ENCODE measurements around the gene RNASE4.

The RNASE4 gene

GRCh38 chr14:20683125-20683890, 1.1 kb upstream of the RNASE4 start:
- Histone ChIP-seq H3K4me2 (ENCODE audit: insufficient read depth, low read length, poor library complexity, severe bottlenecking) (peak overlapping the region; percentile 54), H3K18ac (ENCODE audit: low read length) (peak overlapping the region; percentile 100), H3K4me3 (ENCODE audit: low read length in 2 of 2) (peak overlapping the region; percentile 88 to 91), H3K79me1 (ENCODE audit: low read depth, low read length) (no peaks in the 10 kb centered on the region), H3K36me3 (replicated peaks in 1 of 2; ENCODE audit: control insufficient read depth in 2 of 2, insufficient read depth in 2 of 2, low read length in 2 of 2) (no peaks in the 10 kb centered on the region), H2AFZ (ENCODE audit: low read length) (peak overlapping the region; percentile 98), H3K27ac (replicated peaks; ENCODE audit: low read length) (peak overlapping the region; percentile 87), H3K9ac (ENCODE audit: low read depth, low read length, poor library complexity) (peak overlapping the region; percentile 13), H4K91ac (ENCODE audit: low read depth, low read length, poor library complexity) (no peak overlapping the region), H2BK120ac (ENCODE audit: low read depth, low read length) (no peak overlapping the region), H4K8ac (ENCODE audit: low read depth, low read length) (no peak overlapping the region), H2BK5ac (ENCODE audit: low read length) (no peak overlapping the region), H3K9me3 (replicated peaks in 1 of 2; ENCODE audit: control insufficient read depth in 2 of 2, insufficient read depth in 1 of 2, low read depth in 1 of 2, low read length in 2 of 2) (no peaks in the 10 kb centered on the region), H2BK12ac (ENCODE audit: low read length) (no peak overlapping the region), H2BK15ac (ENCODE audit: low read length) (no peak overlapping the region), H2AK5ac (ENCODE audit: low read depth, low read length) (no peak overlapping the region), H3K4me1 (ENCODE audit: control insufficient read depth in 2 of 2, insufficient read depth in 1 of 2, low read depth in 1 of 2, low read length in 2 of 2) (peaks cover 3 to 4% of the 10 kb centered on the region in 2 donors), H3K23ac (ENCODE audit: low read depth, low read length, poor library complexity) (no peak overlapping the region), H3K4ac (ENCODE audit: low read length) (no peak overlapping the region), H3K27me3 (ENCODE audit: control insufficient read depth in 3 of 3, insufficient read depth in 3 of 3, low read depth in 1 of 3, low read length in 3 of 3) (peaks cover 0 to 3% (median 0%) of the 10 kb centered on the region in 3 experiments), H3K14ac (ENCODE audit: low read length) (no peak overlapping the region)
- peak; percentile 89 for DNase-seq (ENCODE audit: low spot score)
- no CpG with 5 or more reads among the region's 38 CpGs for WGBS, 2 donors (ENCODE audit: extremely low coverage in 2 of 2, insufficient read length in 2 of 2, insufficient replicate concordance in 1 of 2)

GRCh38 chr14:20684662-20685456, 499 bp downstream of the RNASE4 start:
- Histone ChIP-seq H3K14ac (ENCODE audit: low read length) (peak overlapping the region; percentile 41), H3K23ac (ENCODE audit: low read depth, low read length, poor library complexity) (no peak overlapping the region), H3K4ac (ENCODE audit: low read length) (no peak overlapping the region), H3K9me3 (replicated peaks in 1 of 2; ENCODE audit: control insufficient read depth in 2 of 2, insufficient read depth in 1 of 2, low read depth in 1 of 2, low read length in 2 of 2) (no peaks in the 10 kb centered on the region), H2BK15ac (ENCODE audit: low read length) (no peak overlapping the region), H3K27ac (replicated peaks; ENCODE audit: low read length) (no peak overlapping the region), H4K8ac (ENCODE audit: low read depth, low read length) (no peak overlapping the region), H2AFZ (ENCODE audit: low read length) (peak overlapping the region; percentile 96), H2BK5ac (ENCODE audit: low read length) (no peak overlapping the region), H3K4me2 (ENCODE audit: insufficient read depth, low read length, poor library complexity, severe bottlenecking) (peak overlapping the region; percentile 78), H3K79me1 (ENCODE audit: low read depth, low read length) (no peaks in the 10 kb centered on the region), H3K36me3 (replicated peaks in 1 of 2; ENCODE audit: control insufficient read depth in 2 of 2, insufficient read depth in 2 of 2, low read length in 2 of 2) (no peaks in the 10 kb centered on the region), H3K4me1 (ENCODE audit: control insufficient read depth in 2 of 2, insufficient read depth in 1 of 2, low read depth in 1 of 2, low read length in 2 of 2) (peaks cover 3 to 4% of the 10 kb centered on the region in 2 donors), H3K27me3 (ENCODE audit: control insufficient read depth in 3 of 3, insufficient read depth in 3 of 3, low read depth in 1 of 3, low read length in 3 of 3) (peaks cover 0 to 3% (median 0%) of the 10 kb centered on the region in 3 experiments), H2BK12ac (ENCODE audit: low read length) (no peak overlapping the region), H3K18ac (ENCODE audit: low read length) (peak overlapping the region; percentile 21), H4K91ac (ENCODE audit: low read depth, low read length, poor library complexity) (no peak overlapping the region), H3K9ac (ENCODE audit: low read depth, low read length, poor library complexity) (peak overlapping the region; percentile 87), H2AK5ac (ENCODE audit: low read depth, low read length) (no peak overlapping the region), H2BK120ac (ENCODE audit: low read depth, low read length) (no peak overlapping the region), H3K4me3 (ENCODE audit: low read length in 2 of 2) (peak overlapping the region; percentile 88)
- DNase-seq (ENCODE audit: low spot score), result no peak
- no CpG with 5 or more reads among the region's 22 CpGs for WGBS, 2 donors (ENCODE audit: extremely low coverage in 2 of 2, insufficient read length in 2 of 2, insufficient replicate concordance in 1 of 2)

- Histone ChIP-seq H3K27ac (replicated peaks; ENCODE audit: low read length) (no peak overlapping the region), H2BK5ac (ENCODE audit: low read length) (no peak overlapping the region), H4K91ac (ENCODE audit: low read depth, low read length, poor library complexity) (no peak overlapping the region), H2BK15ac (ENCODE audit: low read length) (no peak overlapping the region), H2AFZ (ENCODE audit: low read length) (no peak overlapping the region), H2BK120ac (ENCODE audit: low read depth, low read length) (no peak overlapping the region), H3K9me3 (replicated peaks in 1 of 2; ENCODE audit: control insufficient read depth in 2 of 2, insufficient read depth in 1 of 2, low read depth in 1 of 2, low read length in 2 of 2) (no peaks in the 10 kb centered on the region), H3K4me3 (ENCODE audit: low read length in 2 of 2) (no peak overlapping the region), H3K4ac (ENCODE audit: low read length) (no peak overlapping the region), H3K9ac (ENCODE audit: low read depth, low read length, poor library complexity) (no peak overlapping the region), H3K79me1 (ENCODE audit: low read depth, low read length) (no peaks in the 10 kb centered on the region), H2AK5ac (ENCODE audit: low read depth, low read length) (no peak overlapping the region), H3K4me2 (ENCODE audit: insufficient read depth, low read length, poor library complexity, severe bottlenecking) (no peak overlapping the region), H3K27me3 (ENCODE audit: control insufficient read depth in 3 of 3, insufficient read depth in 3 of 3, low read depth in 1 of 3, low read length in 3 of 3) (peaks cover 0 to 3% (median 0%) of the 10 kb centered on the region in 3 experiments), H3K4me1 (ENCODE audit: control insufficient read depth in 2 of 2, insufficient read depth in 1 of 2, low read depth in 1 of 2, low read length in 2 of 2) (peaks cover 0 to 2% of the 10 kb centered on the region in 2 donors), H3K18ac (ENCODE audit: low read length) (no peak overlapping the region), H2BK12ac (ENCODE audit: low read length) (no peak overlapping the region), H3K14ac (ENCODE audit: low read length) (no peak overlapping the region), H3K36me3 (replicated peaks in 1 of 2; ENCODE audit: control insufficient read depth in 2 of 2, insufficient read depth in 2 of 2, low read length in 2 of 2) (no peaks in the 10 kb centered on the region), H3K23ac (ENCODE audit: low read depth, low read length, poor library complexity) (no peak overlapping the region), H4K8ac (ENCODE audit: low read depth, low read length) (no peak overlapping the region)
- DNase-seq (ENCODE audit: low spot score), result no peak
- no CpG with 5 or more reads among the region's 7 CpGs for WGBS, 2 donors (ENCODE audit: extremely low coverage in 2 of 2, insufficient read length in 2 of 2, insufficient replicate concordance in 1 of 2)
These were observed 2.2 kb downstream of the RNASE4 start for GRCh38 chr14:20686386-20687143.
